GM18517 (cell line): Measurements from ENCODE around the gene MATN3.

Source experiments
- ATAC-seq: cut with Tn5 transposase; IDR thresholded peaks from one replicate; pipeline ENCODE4 v1.9.1; 2021; ENCODE audit warnings: mild to moderate bottlenecking, moderate library complexity; ENCODE audit not compliant: unreplicated experiment

The MATN3 gene

DNA sequence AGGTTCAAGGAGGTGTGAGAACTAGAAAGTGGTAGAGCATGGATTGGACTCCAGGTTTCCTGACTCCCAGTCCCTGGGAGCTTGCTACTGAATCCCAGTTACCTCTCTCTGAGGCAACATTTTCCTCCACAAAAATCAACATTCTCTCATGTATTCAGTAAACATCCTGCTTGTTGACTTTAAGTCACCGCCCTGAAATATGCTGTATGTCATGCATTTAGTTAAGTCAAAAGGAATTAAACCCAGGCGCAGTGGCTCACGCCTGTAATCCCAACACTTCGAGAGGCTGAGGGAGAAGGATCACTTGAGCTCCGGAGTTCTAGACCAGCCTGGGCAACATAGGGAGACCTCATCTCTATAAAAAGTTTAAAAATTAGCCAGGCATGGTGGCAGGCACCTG is 3.8 kb downstream of the MATN3 start:
- no peak for ATAC-seq

GRCh38 chr2:20005891-20006470 is 6.5 kb downstream of the MATN3 start:
- ATAC-seq: no peak

DNA sequence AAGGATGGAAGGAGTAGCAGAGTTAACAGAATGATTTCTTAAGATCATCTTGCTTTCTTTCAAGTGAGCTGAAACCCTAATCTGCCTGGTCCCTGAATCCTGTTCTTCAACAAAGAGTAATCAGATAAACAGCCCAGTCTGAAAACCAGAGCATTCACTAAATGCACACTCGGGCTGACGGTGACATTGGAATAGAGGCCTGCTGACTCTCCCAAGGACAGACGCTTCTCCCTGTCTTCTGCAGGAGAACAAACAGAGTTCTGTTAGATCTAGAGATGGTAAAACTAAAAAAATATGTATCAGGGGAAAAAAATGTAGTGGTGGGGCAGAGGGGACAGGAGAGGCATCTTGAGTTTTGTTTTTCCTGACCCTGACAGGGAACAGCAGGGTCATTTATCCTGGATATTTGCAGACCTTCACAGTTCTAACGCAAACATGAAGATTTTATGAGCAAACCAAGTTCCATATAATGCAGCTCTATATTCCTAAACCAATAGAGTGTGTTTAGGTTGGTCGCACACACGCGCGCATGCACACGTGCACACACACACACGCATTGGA is 7.3 kb downstream of the MATN3 start:
- no peak for ATAC-seq

DNA sequence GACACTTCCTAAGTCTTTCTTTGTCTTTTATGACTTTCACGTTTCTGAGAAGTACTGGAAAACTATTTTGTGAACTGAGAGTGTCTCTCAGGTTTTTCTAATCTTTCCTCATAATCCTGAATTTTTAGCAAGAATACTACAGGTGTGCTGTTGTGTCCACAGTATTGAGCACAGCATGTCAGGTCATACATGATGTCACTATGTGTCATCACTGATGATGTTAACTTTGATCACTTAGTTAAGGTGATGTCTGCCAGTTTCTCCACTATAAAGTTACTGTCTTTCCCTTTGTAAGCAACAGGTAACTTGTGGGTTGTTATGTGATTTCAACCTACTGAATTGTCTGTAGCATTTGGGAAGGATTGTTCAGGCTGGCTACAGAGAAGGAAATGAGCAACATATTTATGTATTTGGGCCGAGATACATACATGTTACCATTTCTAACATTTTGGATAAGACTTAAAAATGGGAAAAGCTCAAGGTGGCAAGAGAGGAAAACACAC is 11.1 kb downstream of the MATN3 start:
- ATAC-seq: no peak

GRCh38 chr2:19993731-19994130 is 18.7 kb downstream of the MATN3 start:
- no peak for ATAC-seq

DNA sequence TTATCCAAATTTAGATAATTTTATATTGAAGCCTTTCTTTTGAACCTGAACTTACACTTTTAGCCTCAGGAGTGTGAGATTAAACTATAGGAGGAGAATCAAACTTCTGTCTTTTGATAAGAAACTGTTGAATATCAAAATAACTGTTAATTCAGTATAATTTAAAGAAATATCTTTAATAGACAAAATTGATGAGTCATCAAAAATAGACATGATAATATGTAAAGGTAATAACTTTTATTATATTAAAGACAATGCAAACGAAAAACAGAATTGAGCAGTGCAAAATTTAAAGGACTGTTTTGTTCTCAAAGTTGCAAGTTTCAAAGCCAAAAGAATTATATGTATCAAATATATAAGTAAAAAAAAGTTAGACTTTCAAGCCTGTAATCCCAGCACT is 20.6 kb downstream of the MATN3 start:
- ATAC-seq: no peak

DNA sequence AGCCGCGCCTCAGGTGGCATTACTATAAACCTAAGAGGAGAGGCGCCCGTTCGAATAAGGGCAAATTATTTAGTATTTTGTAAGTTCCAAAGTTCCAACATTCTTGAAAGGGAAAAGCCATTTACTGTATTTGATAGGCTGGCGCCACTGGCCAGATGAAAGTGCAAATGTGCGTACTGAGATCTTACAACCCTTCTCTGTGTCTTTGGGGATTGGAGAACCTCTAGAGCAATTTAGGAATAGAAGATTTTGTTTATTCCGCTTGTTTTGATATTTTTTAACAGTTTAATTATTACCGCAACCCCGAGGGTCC is 22.1 kb downstream of the MATN3 start:
- no peak for ATAC-seq

GRCh38 chr2:19989667-19990415 is 22.6 kb downstream of the MATN3 start, which contains the start of gene WDR35:
Gene WDR35, minus strand, starts transcription at chr2:19990105. Its CDS starts 90 bp downstream, at chr2:19990015.
- ATAC-seq: peak; percentile 82

DNA sequence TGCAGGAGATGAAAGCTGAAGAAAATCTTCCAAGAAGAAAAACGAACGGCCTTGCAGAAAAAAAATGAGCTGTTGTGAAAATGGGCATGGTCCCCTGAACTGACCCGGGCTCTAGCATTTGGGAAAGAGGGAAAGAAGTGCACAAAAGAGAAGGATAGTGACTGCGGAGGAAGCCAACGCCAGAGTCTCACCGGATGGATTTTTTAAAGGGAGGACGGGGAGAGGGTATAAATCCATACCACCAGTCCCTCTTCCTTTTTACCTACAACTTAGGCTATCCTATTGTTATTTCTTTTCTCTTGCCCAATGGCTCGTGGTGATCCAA is 23.2 kb downstream of the MATN3 start:
- no peak for ATAC-seq

DNA sequence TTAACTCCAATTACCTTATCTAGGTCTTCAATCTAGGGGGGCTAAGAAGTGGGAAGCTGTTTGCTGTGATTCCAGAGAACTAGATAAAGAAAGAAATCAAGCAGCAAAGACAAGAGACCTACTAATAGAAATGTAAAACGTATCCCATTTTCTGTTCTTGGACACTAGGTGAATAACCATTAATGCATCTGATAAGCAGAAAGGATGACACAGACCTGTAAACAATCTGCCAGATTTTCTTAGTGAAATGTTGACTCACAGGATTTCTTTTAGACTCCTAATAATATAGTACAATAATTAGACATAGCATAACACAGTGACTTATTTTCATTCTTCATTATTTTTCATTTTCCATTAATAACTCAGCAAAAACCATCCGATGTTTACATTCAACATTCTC is 23.9 kb downstream of the MATN3 start:
- ATAC-seq: no peak

DNA sequence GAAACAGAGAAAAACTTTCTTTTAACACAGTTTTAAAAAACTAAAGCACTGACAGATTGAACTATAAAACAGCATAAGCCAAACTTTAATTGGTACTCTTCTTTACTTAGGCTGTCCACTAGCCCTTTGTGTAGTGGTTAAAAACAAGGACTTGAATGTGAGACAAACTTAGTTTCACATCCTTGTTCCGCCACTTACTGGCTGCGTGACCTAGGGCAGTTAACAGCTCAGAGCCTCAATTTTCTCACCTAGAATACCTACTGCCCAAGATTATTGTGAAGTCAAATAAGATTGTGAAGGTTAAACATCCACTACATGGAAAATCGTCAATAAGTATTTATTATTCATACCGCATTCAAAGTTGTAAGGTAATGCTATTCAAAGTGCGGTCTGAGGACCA is 24.5 kb downstream of the MATN3 start:
- ATAC-seq: peak; percentile 74

DNA sequence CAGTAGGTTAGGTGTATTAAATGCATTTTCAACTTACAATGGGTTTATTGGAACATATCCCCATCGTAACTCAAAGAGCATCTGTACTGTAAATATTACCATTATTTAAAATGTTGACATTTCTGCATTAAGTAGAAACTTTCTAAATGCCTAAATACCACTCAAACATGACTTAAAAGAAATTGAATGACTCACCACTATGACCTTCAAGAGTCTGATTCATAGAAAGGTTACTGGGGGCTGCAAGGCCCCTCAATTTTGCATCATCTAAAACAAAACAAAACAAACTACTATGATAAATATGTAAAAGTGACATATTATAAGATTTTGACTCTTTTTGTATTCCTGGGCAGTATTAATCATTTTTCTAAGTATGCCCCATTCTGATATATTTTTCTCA is 30.2 kb downstream of the MATN3 start:
- ATAC-seq: no peak

- ATAC-seq: no peak
Measured at GRCh38 chr2:19979932-19980331, 32.5 kb downstream of the MATN3 start.

- no peak for ATAC-seq
Measured at GRCh38 chr2:19973466-19973865, 39.0 kb downstream of the MATN3 start.

GRCh38 chr2:19971691-19972090 is 40.8 kb downstream of the MATN3 start:
- ATAC-seq: no peak

DNA sequence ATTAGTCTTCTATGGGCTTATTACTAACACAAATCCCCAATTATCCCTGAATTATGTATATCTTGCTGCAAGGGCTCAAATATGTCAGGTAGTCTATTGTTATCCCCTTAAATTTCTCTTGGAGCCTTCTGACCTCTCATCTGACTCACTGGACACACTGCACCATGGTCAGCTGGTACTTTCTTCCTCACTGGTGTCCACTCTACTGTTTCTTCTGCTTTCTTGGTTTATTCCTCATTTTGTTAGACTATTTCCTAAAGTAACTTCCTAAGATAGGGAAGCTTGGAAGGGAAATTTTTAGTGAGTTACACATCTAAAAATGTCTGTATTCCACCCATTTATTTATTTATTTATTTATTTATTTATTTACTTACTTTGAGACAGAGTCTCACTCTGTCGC is 49.1 kb downstream of the MATN3 start:
- no peak for ATAC-seq

DNA sequence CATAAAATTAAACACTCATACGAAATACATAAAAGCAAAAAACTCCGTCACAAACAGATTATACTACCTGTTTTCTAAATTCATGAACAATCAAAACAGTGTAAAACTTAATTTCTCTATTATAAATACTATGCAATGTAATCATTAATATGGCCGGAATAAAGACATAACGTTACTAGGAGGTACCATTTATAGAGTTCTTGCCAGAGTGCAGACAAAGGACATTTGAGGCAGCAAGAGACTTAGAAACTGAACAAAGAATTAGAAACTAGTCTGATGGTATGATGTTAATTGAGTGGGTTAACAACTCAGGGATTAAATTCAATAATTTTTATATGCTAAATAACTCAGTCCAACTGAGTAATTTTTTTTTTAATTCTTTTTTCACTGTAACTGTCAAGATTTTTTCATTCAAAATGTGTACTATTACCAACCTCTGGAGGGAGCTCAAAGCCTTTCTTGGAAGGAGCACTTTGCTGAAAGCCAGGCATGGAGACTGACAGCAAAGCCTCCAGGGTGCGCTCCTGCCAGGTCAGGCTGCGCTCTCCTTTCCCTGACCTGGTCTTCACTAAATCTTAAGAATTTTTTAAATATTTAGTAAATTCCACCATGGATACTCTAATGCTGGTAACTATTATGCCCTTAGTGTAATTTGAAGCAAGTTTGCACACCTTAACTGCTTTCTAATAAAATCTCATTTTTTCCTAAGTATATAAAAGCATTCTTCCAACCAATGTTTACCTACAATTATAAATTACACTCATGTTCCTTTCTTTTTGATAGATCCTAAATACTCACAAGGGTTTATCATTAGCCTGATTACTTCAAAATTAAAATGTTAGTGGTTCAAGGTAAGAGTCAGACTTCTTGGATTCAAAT is 56.7 kb downstream of the MATN3 start:
- ATAC-seq: peak; percentile 83

- ATAC-seq: no peak
Measured at GRCh38 chr2:19949071-19949470, 63.4 kb downstream of the MATN3 start.

GRCh38 chr2:19947184-19947940 is 65.1 kb downstream of the MATN3 start:
- ATAC-seq: no peak

DNA sequence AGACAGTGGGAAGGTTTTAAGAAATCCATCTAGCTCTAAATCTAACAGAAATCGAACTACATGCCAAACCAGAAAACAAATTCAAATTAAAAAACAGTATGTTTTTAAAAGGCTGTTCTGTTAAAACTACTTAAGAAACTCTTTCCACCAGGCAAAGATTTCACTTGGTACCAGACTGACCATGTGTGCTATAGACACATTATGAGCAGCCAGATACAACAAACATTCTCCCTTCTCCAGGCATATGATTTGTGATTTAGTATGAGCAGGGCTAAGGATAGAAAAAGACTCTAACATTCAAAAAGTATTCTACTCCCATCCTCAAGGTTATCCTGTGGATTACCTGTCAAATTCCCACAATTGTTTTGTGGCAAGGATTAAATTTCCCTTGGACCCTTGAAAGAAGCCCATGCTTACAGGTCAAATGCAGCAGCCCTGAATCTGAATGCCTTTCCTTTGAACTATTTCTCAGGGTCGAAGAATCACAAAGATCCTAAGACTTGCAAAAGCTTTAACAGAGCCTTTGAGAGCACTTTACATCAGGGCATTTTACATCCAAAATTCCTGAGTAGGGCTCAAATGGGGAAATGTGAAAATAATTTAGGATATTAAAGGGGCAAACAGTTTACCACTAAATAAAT is 68.1 kb downstream of the MATN3 start:
- no peak for ATAC-seq
